Effector CD4-positive, alpha-beta T cell (primary cell): ENCODE results near the gene DNPEP.
"Not testable (repeated sequence)": the region's sequence is repeated elsewhere in the genome, so short reads cannot be mapped to it uniquely, and the experiment has no call there.

Experiments used
- DNase-seq: peaks from one replicate; pipeline ENCODE4 v3.0.0-alpha.2; 2020

Gene DNPEP

GRCh38 chr2:219419012-219419324 is 31.3 kb upstream of the DNPEP start:
- DNase-seq, result no peak

GRCh38 chr2:219418155-219419011 is 30.7 kb upstream of the DNPEP start, which contains the start of gene DES:
Gene DES, plus strand, starts transcription at chr2:219418377. Its CDS starts 86 bp downstream, at chr2:219418463.
- no peak for DNase-seq

- no peak for DNase-seq
These were observed 29.7 kb upstream of the DNPEP start for GRCh38 chr2:219417374-219417773.

- no peak for DNase-seq
These were observed 29.2 kb upstream of the DNPEP start for GRCh38 chr2:219416938-219417337.

GRCh38 chr2:219416235-219416602 is 28.5 kb upstream of the DNPEP start:
- no peak for DNase-seq

GRCh38 chr2:219415580-219416234 is 28.0 kb upstream of the DNPEP start:
- no peak for DNase-seq

GRCh38 chr2:219414857-219415256 is 27.1 kb upstream of the DNPEP start:
- DNase-seq, result no peak

GRCh38 chr2:219410390-219410789 is 22.7 kb upstream of the DNPEP start:
- no peak for DNase-seq

- DNase-seq, result no peak
These were observed 21.9 kb upstream of the DNPEP start for GRCh38 chr2:219409619-219410018.

- DNase-seq, result no peak
These were observed 20.9 kb upstream of the DNPEP start for GRCh38 chr2:219408631-219409030.

GRCh38 chr2:219408204-219408603 is 20.5 kb upstream of the DNPEP start:
- no peak for DNase-seq

GRCh38 chr2:219407343-219407742 is 19.6 kb upstream of the DNPEP start:
- not testable (repeated sequence) for DNase-seq

GRCh38 chr2:219406861-219407230 is 19.1 kb upstream of the DNPEP start:
- no peak for DNase-seq

GRCh38 chr2:219405958-219406860 is 18.5 kb upstream of the DNPEP start:
- DNase-seq, result no peak

- DNase-seq, result no peak
These were observed 17.7 kb upstream of the DNPEP start for GRCh38 chr2:219405451-219405850.

GRCh38 chr2:219404954-219405353 is 17.2 kb upstream of the DNPEP start:
- DNase-seq, result no peak

- no peak for DNase-seq
These were observed 16.7 kb upstream of the DNPEP start for GRCh38 chr2:219404291-219404910.

- DNase-seq, result no peak
These were observed 16.1 kb upstream of the DNPEP start for GRCh38 chr2:219403861-219404260.

- peak; percentile 58 for DNase-seq
These were observed 15.2 kb upstream of the DNPEP start for GRCh38 chr2:219402665-219403515.

GRCh38 chr2:219401606-219402005 is 13.9 kb upstream of the DNPEP start:
- DNase-seq, result no peak

- no peak for DNase-seq
These were observed 12.8 kb upstream of the DNPEP start for GRCh38 chr2:219400562-219400961.
